Measurements from ENCODE around the gene DNAH6. TPM values are rescaled to one million over a fixed set of nuclear protein-coding genes. Genes with fewer than 3 reads are reported as not detected.

The DNAH6 gene
- total and polyA plus RNA-seq, 2 of the 8 experiments (the other 6 are each of a cell fraction or from before 2014, with no cell fraction given): 0.06 to 0.43 TPM

GRCh38 chr2:84817239-84817655 lies 300.9 kb downstream of the DNAH6 start (continued):
- TF ChIP-seq EGR1 (IDR thresholded peaks at IDR 0.05; ENCODE audit: borderline replicate concordance, low read depth, low read length) (no peak), CBX8 (IDR thresholded peaks at IDR 0.05; ENCODE audit: borderline replicate concordance, low read depth, low read length) (no peak), POLR2AphosphoS5 (IDR thresholded peaks at IDR 0.05; ENCODE audit: low read depth, low read length) (no peak), TAF7 (optimal IDR thresholded peaks at IDR 0.05; ENCODE audit: borderline replicate concordance, low read depth, low read length) (no peak)
